ENCODE measurements around the gene KRT73.
A peak's percentile ranks its signal among the peaks of the same experiment; 100 is the strongest.
"Not testable (repeated sequence)": the region's sequence is repeated elsewhere in the genome, so short reads cannot be mapped to it uniquely, and the experiment has no call there.

KRT73 gene

GRCh38 chr12:52600071-52600470 is 18.3 kb downstream of the KRT73 start:
- DNase-seq (ENCODE audit: low spot score), result no peak

- no peak for DNase-seq (ENCODE audit: low spot score)
These were observed 19.4 kb downstream of the KRT73 start for GRCh38 chr12:52598966-52599365.

GRCh38 chr12:52594237-52594636 is 24.1 kb downstream of the KRT73 start:
- not testable (repeated sequence) for DNase-seq (ENCODE audit: low spot score)

GRCh38 chr12:52591521-52591920 is 26.8 kb downstream of the KRT73 start:
- DNase-seq (ENCODE audit: low spot score), result no peak

- no peak for DNase-seq (ENCODE audit: low spot score)
These were observed 28.3 kb downstream of the KRT73 start for GRCh38 chr12:52590021-52590420.

GRCh38 chr12:52587563-52587962 is 30.8 kb downstream of the KRT73 start:
- no peak for DNase-seq (ENCODE audit: low spot score)

GRCh38 chr12:52585946-52586345 is 32.4 kb downstream of the KRT73 start:
- no peak for DNase-seq (ENCODE audit: low spot score)

- no peak for DNase-seq (ENCODE audit: low spot score)
These were observed 33.3 kb downstream of the KRT73 start for GRCh38 chr12:52585066-52585465.

- DNase-seq (ENCODE audit: low spot score), result no peak
These were observed 34.1 kb downstream of the KRT73 start for GRCh38 chr12:52584156-52584682.

GRCh38 chr12:52582971-52583456 is 35.3 kb downstream of the KRT73 start:
- DNase-seq (ENCODE audit: low spot score), result peak; percentile 90

GRCh38 chr12:52582486-52582885 is 35.9 kb downstream of the KRT73 start:
- no peak for DNase-seq (ENCODE audit: low spot score)

- DNase-seq (ENCODE audit: low spot score), result peak; percentile 29
These were observed 36.9 kb downstream of the KRT73 start for GRCh38 chr12:52581481-52581880.

GRCh38 chr12:52581066-52581465 is 37.3 kb downstream of the KRT73 start:
- DNase-seq (ENCODE audit: low spot score), result no peak

GRCh38 chr12:52580496-52580895 is 37.9 kb downstream of the KRT73 start:
- no peak for DNase-seq (ENCODE audit: low spot score)

- no peak for DNase-seq (ENCODE audit: low spot score)
These were observed 38.6 kb downstream of the KRT73 start for GRCh38 chr12:52579468-52580465.

- DNase-seq (ENCODE audit: low spot score), result no peak
These were observed 39.9 kb downstream of the KRT73 start for GRCh38 chr12:52578469-52578868.

- DNase-seq (ENCODE audit: low spot score), result no peak
These were observed 41.0 kb downstream of the KRT73 start for GRCh38 chr12:52577316-52577715.

GRCh38 chr12:52575948-52576347 is 42.4 kb downstream of the KRT73 start:
- no peak for DNase-seq (ENCODE audit: low spot score)

GRCh38 chr12:52575256-52575655 is 43.1 kb downstream of the KRT73 start:
- no peak for DNase-seq (ENCODE audit: low spot score)

- DNase-seq (ENCODE audit: low spot score), result no peak
These were observed 44.6 kb downstream of the KRT73 start, which contains the start of gene KRT74 for GRCh38 chr12:52573743-52574142. Gene KRT74 (minus strand): TSS chr12:52573843. CDS start chr12:52573777, 66 bp downstream.

- no peak for DNase-seq (ENCODE audit: low spot score)
These were observed 45.1 kb downstream of the KRT73 start for GRCh38 chr12:52573306-52573705.

- no peak for DNase-seq (ENCODE audit: low spot score)
These were observed 47.8 kb downstream of the KRT73 start for GRCh38 chr12:52570511-52570910.

GRCh38 chr12:52568111-52568510 is 50.2 kb downstream of the KRT73 start:
- no peak for DNase-seq (ENCODE audit: low spot score)

All from GM03348 (cell line).